Peyer's patch (tissue), 4 donors: Measurements from ENCODE around the gene COX7A2L.

Experiments
- CTCF ChIP-seq, 6 experiments: fragments of 450-650 bp in 4 of 6; fragments of 200-600 bp in 2 of 6; sonication (generic) in 1 of 6; IDR thresholded peaks; one replicate each; pipeline ENCODE4 v1.5.1; 2017 to 2019; ENCODE audit warnings: antibody characterized with exemption in 6 of 6, mild to moderate bottlenecking in 3 of 6, moderate library complexity in 1 of 6
- POLR2A ChIP-seq, 2 donors: fragments of 450-650 bp; IDR thresholded peaks; one replicate each; pipeline ENCODE4 v1.5.1; 2017; ENCODE audit warnings: antibody characterized with exemption in 2 of 2, mild to moderate bottlenecking in 2 of 2, moderate library complexity in 2 of 2

GRCh38 chr2:42383855-42384530, 23.0 kb upstream of the COX7A2L start:
- TF ChIP-seq CTCF (IDR thresholded peaks at IDR 0.05), result no peak
- TF ChIP-seq POLR2A (IDR thresholded peaks at IDR 0.05), result no peak
